Thoracic aorta (tissue), 2 donors: ENCODE measurements around the gene NFE2L2. TPM values are rescaled to one million over a fixed set of nuclear protein-coding genes. Genes with fewer than 3 reads are reported as not detected.

Experiments used
- ATAC-seq: fragments of 150-250 bp; one replicate; pipeline ENCODE4 v1.8.0; 2017; ENCODE audit warnings: low read depth; ENCODE audit not compliant: insufficient number of reproducible peaks, low FRiP score
- DNase-seq: peaks from one replicate; pipeline ENCODE4 v3.0.0-alpha.2; 2020; ENCODE audit warnings: low spot score
- H3K27ac ChIP-seq, 2 donors: fragments of 200-600 bp; sonication (generic); 1 replicate in 1 of 2; 2 replicates in 1 of 2; pipeline ENCODE4 v1.5.1; 2016; ENCODE audit warnings: mild to moderate bottlenecking in 2 of 2, moderate library complexity in 2 of 2
- H3K27me3 ChIP-seq: fragments of 200-600 bp; sonication (generic); replicated peaks from 2 replicates; pipeline ENCODE4 v1.6.0; 2016; ENCODE audit warnings: mild to moderate bottlenecking; ENCODE audit not compliant: insufficient read depth
- H3K36me3 ChIP-seq: fragments of 200-600 bp; sonication (generic); one replicate; pipeline ENCODE4 v1.5.1; 2016
- H3K4me1 ChIP-seq, 2 donors: fragments of 200-600 bp; sonication (generic); 1 replicate in 1 of 2; 2 replicates in 1 of 2; pipeline versions ENCODE4 v1.5.1 to v1.6.0; 2016; ENCODE audit warnings: low read depth in 2 of 2, mild to moderate bottlenecking in 1 of 2; ENCODE audit not compliant: control insufficient read depth in 1 of 2
- H3K4me3 ChIP-seq: fragments of 200-600 bp; sonication (generic); 2 replicates; pipeline ENCODE4 v1.5.1; 2016; ENCODE audit warnings: mild to moderate bottlenecking
- H3K9me3 ChIP-seq: fragments of 200-600 bp; sonication (generic); 2 replicates; pipeline ENCODE4 v1.5.1; 2016
- total RNA-seq, 2 donors: library from RNA; depleted of rRNA; stranded (reverse); fragments of >200 nt; gene quantifications; one replicate each; pipeline versions ENCODE4 v1.1.0 to v1.2.3, GENCODE V29; 2016
- TF ChIP-seq, protein P1 (sequence below): fragments of 200-600 bp; sonication (generic); IDR thresholded peaks from one replicate; pipeline ENCODE4 v1.5.1; 2019; ENCODE audit warnings: antibody characterized with exemption

The NFE2L2 gene
- total RNA-seq, 2 donors from 2014 or later: 64.3 to 155 TPM

DNA sequence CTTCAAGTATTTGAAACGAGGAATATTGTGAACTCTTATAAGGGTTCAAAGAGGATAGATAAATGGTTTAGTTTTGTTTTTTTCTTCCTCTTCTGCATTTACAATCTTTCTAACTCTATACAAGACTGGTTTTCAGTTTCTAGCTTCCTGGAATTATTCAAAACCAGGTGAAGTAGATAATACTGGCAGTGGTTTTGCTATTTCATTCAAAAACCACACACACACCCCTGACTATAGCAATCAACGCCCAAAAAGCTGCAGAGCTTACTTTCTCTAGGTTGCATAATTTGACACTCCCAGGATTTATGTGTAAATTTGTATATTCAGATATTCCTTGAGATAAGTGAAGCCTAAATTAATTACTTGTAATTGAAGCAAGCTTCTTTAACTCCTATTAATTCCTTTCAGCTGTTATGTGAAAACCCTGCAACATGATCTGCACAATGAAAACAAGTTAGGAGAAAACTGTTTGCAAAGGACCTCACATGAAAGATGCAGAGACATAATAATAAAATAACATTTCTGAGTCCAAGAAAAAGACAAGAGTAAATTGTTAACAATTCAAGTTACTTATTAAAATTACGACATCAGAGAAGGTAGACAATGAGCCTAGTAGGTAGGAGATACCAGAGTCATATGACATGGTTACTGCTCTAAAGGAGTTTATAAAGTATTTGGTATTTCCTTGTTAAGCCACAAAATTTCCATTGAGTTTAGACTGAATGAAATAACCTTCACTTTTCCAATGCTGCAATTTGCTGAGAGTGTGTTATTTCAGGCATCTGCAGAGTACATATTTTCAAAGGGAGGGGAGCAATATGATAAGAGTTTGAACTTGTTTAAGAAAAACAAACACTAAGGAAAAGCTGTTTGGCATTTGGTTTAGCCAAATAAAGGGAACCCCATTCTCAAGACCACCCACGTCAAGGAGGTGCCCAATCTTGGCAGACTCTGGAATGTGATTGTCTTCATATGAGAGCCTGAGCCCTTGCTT is 1.6 kb upstream of the NFE2L2 start:
- no peaks in the 10 kb centered on the region for H3K36me3 ChIP-seq
- DNase-seq (no peak), ATAC-seq (no peak)
- TF ChIP-seq, protein P1, sequence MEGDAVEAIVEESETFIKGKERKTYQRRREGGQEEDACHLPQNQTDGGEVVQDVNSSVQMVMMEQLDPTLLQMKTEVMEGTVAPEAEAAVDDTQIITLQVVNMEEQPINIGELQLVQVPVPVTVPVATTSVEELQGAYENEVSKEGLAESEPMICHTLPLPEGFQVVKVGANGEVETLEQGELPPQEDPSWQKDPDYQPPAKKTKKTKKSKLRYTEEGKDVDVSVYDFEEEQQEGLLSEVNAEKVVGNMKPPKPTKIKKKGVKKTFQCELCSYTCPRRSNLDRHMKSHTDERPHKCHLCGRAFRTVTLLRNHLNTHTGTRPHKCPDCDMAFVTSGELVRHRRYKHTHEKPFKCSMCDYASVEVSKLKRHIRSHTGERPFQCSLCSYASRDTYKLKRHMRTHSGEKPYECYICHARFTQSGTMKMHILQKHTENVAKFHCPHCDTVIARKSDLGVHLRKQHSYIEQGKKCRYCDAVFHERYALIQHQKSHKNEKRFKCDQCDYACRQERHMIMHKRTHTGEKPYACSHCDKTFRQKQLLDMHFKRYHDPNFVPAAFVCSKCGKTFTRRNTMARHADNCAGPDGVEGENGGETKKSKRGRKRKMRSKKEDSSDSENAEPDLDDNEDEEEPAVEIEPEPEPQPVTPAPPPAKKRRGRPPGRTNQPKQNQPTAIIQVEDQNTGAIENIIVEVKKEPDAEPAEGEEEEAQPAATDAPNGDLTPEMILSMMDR: no peak
- H3K27me3 ChIP-seq: no peaks in the 10 kb centered on the region
- peak overlapping the region; percentile 98 for H3K4me3 ChIP-seq
- H3K9me3 ChIP-seq: no peaks in the 10 kb centered on the region
- peaks cover 17 to 33% of the 10 kb centered on the region in 2 donors for H3K4me1 ChIP-seq
- H3K27ac ChIP-seq: peak overlapping the region; percentile 100

DNA sequence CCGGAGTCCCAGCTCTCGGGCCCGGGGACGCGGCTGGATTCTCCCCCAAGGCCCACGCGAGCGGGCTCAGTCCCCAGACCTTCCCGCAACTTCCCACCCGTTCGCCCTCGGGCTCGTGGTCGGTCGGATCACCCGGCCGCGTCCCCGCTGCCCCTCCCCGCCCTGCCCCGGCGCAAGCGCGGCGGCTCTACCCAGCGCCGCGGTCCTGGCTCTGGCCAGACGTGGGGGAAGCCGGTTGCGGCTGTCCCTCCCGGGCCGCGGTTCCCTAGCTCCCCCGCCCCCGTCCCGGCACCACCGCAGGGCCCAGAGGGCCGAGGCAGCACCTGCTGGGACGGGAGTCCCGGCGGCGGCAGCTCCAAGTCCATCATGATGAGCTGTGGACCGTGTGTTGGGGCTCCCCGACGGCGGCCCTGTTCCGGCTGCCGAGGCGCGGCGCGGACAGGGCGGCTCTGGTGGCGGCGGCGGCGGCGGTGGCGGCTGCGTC is 276 bp downstream of the NFE2L2 start:
- H3K4me1 ChIP-seq: peaks cover 30 to 42% of the 10 kb centered on the region in 2 donors
- H3K27ac ChIP-seq: peak overlapping the region; percentile 100
- ATAC-seq (peak; percentile 5), DNase-seq (no peak)
- no peaks in the 10 kb centered on the region for H3K9me3 ChIP-seq
- no peaks in the 10 kb centered on the region for H3K27me3 ChIP-seq
- no peaks in the 10 kb centered on the region for H3K36me3 ChIP-seq
- peak overlapping the region; percentile 98 for H3K4me3 ChIP-seq
- TF ChIP-seq, protein P1: no peak

GRCh38 chr2:177263451-177264208 is 897 bp downstream of the NFE2L2 start:
- Histone ChIP-seq H3K9me3 (no peaks in the 10 kb centered on the region), H3K4me3 (peak overlapping the region; percentile 98), H3K27me3 (no peaks in the 10 kb centered on the region), H3K27ac (peak overlapping the region; percentile 100), H3K36me3 (no peaks in the 10 kb centered on the region), H3K4me1 (peaks cover 34 to 48% of the 10 kb centered on the region in 2 donors)
- peak; percentile 70 for ATAC-seq
- peak; percentile 91 for DNase-seq
- TF ChIP-seq, protein P1: peak; percentile 84

- peak overlapping the region; percentile 98 for H3K4me3 ChIP-seq
- H3K27ac ChIP-seq: peak overlapping the region; percentile 100
- H3K36me3 ChIP-seq: no peaks in the 10 kb centered on the region
- TF ChIP-seq, protein P1: no peak
- H3K4me1 ChIP-seq: peaks cover 35 to 51% of the 10 kb centered on the region in 2 donors
- ATAC-seq (no peak), DNase-seq (no peak)
- no peaks in the 10 kb centered on the region for H3K27me3 ChIP-seq
- H3K9me3 ChIP-seq: no peaks in the 10 kb centered on the region
Observed at GRCh38 chr2:177262958-177263450, 1.5 kb downstream of the NFE2L2 start.

DNA sequence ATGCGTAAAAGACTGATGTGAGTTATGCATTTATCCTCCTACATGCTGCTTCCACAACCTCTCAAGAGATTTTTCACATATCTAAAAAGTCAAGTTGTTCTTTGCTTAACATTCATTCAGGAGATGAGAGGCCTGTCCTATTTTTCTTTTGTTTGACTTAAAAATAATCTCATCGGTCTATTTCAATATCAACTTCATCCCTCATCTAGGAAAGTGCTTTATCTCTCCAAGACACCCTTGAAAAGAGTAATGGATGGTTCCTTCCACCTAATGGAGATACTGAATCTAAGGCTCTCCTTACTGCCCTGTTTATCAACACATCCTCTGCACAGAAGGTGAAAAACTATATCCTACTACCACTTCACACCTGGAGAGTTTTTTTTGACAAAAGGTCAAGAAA is 2.4 kb downstream of the NFE2L2 start:
- Histone ChIP-seq H3K27ac (peak overlapping the region; percentile 100), H3K9me3 (no peaks in the 10 kb centered on the region), H3K27me3 (no peaks in the 10 kb centered on the region), H3K4me1 (peaks cover 41 to 56% of the 10 kb centered on the region in 2 donors), H3K4me3 (peak overlapping the region; percentile 98), H3K36me3 (no peaks in the 10 kb centered on the region)
- ATAC-seq (no peak), DNase-seq (no peak)
- TF ChIP-seq, protein P1: no peak
